ENCODE measurements around the gene CIT.

GRCh38 chr12:119850330-119850729, 26.8 kb downstream of the CIT start:
- no peak for TF ChIP-seq CTCF (conservative IDR thresholded peaks at IDR 0.05 in 1 of 2, IDR thresholded peaks at IDR 0.05 in 1 of 2; ENCODE audit: extremely low read depth in 1 of 2, insufficient read depth in 1 of 2, low read depth in 1 of 2, low read length in 2 of 2)
- no peak for TF ChIP-seq EZH2 (IDR thresholded peaks at IDR 0.05; ENCODE audit: borderline replicate concordance, low read length)
